ENCODE results near the gene NXPE3.

NXPE3 gene

DNA sequence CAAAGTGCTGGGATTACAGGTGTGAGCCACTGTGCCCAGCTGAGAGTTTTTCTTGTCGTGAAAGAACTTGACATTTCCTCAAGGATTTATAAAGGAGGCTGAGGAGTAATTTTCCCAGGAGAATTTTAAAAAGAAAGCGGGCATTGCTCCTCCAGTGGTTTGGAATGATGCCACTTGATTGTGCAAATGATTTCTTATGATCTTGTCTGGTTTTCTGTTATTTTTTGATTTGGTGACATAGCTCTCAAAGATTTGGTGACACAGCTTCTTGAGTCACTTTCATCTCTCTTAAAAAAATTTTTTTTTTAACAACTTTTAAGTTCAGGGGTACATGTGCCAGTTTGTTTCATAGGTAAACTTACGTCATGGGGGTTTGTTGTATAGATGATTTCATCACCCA is 45.7 kb downstream of the NXPE3 start:
- DNase-seq (ENCODE audit: low read depth in 1 of 2, low spot score in 1 of 2) = no peak
- Histone ChIP-seq H3K27ac (replicated peaks) (no peak overlapping the region), H3K27me3 (ENCODE audit: insufficient read depth, poor library complexity, severe bottlenecking) (no peaks in the 10 kb centered on the region), H3K4me3 (replicated peaks; ENCODE audit: insufficient read depth, low read length) (no peak overlapping the region)
- TF ChIP-seq SPI1 (IDR thresholded peaks at IDR 0.05; ENCODE audit: borderline replicate concordance, low read depth) = no peak
- TF ChIP-seq, protein P1, sequence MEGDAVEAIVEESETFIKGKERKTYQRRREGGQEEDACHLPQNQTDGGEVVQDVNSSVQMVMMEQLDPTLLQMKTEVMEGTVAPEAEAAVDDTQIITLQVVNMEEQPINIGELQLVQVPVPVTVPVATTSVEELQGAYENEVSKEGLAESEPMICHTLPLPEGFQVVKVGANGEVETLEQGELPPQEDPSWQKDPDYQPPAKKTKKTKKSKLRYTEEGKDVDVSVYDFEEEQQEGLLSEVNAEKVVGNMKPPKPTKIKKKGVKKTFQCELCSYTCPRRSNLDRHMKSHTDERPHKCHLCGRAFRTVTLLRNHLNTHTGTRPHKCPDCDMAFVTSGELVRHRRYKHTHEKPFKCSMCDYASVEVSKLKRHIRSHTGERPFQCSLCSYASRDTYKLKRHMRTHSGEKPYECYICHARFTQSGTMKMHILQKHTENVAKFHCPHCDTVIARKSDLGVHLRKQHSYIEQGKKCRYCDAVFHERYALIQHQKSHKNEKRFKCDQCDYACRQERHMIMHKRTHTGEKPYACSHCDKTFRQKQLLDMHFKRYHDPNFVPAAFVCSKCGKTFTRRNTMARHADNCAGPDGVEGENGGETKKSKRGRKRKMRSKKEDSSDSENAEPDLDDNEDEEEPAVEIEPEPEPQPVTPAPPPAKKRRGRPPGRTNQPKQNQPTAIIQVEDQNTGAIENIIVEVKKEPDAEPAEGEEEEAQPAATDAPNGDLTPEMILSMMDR (IDR thresholded peaks at IDR 0.05; ENCODE audit: insufficient read depth, low read length) = no peak
- TF ChIP-seq GABPA (IDR thresholded peaks at IDR 0.05; ENCODE audit: low read depth) = no peak
- no peak for TF ChIP-seq POLR2AphosphoS5 (IDR thresholded peaks at IDR 0.05; ENCODE audit: low read depth)
- TF ChIP-seq, protein P2, sequence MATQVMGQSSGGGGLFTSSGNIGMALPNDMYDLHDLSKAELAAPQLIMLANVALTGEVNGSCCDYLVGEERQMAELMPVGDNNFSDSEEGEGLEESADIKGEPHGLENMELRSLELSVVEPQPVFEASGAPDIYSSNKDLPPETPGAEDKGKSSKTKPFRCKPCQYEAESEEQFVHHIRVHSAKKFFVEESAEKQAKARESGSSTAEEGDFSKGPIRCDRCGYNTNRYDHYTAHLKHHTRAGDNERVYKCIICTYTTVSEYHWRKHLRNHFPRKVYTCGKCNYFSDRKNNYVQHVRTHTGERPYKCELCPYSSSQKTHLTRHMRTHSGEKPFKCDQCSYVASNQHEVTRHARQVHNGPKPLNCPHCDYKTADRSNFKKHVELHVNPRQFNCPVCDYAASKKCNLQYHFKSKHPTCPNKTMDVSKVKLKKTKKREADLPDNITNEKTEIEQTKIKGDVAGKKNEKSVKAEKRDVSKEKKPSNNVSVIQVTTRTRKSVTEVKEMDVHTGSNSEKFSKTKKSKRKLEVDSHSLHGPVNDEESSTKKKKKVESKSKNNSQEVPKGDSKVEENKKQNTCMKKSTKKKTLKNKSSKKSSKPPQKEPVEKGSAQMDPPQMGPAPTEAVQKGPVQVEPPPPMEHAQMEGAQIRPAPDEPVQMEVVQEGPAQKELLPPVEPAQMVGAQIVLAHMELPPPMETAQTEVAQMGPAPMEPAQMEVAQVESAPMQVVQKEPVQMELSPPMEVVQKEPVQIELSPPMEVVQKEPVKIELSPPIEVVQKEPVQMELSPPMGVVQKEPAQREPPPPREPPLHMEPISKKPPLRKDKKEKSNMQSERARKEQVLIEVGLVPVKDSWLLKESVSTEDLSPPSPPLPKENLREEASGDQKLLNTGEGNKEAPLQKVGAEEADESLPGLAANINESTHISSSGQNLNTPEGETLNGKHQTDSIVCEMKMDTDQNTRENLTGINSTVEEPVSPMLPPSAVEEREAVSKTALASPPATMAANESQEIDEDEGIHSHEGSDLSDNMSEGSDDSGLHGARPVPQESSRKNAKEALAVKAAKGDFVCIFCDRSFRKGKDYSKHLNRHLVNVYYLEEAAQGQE (IDR thresholded peaks at IDR 0.05; ENCODE audit: insufficient replicate concordance, low read depth) = no peak

DNA sequence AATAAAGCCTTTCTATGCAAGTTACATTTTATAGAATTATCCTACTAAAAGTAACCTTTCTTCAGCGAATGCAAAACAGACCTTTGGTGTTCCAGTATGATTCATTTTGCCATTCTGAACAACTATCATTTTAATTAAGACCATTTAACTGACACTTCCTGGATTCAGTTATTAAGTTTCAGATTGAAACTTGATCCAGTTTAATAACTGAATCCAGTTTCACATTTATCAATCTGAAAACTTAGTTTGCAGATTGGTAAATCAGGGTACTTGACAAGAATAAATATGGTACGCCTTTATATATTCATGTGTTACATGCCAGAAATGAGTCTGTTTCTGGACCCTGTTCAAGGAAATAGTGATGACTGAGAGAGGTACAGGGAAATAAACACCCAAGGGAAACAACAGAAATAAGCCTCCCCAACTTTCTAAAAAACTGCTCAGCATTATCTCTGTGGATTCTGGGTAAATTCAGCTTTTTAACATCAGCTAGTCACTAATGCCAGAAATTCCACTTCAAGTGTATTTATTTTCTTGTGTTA is 47.0 kb downstream of the NXPE3 start:
- no peak for TF ChIP-seq GABPA (IDR thresholded peaks at IDR 0.05; ENCODE audit: low read depth)
- no peak for TF ChIP-seq POLR2AphosphoS5 (IDR thresholded peaks at IDR 0.05; ENCODE audit: low read depth)
- no peak for TF ChIP-seq SPI1 (IDR thresholded peaks at IDR 0.05; ENCODE audit: borderline replicate concordance, low read depth)
- TF ChIP-seq, protein P1 (IDR thresholded peaks at IDR 0.05; ENCODE audit: insufficient read depth, low read length) = no peak
- TF ChIP-seq, protein P2 (IDR thresholded peaks at IDR 0.05; ENCODE audit: insufficient replicate concordance, low read depth) = no peak
- Histone ChIP-seq H3K27me3 (ENCODE audit: insufficient read depth, poor library complexity, severe bottlenecking) (no peaks in the 10 kb centered on the region), H3K27ac (replicated peaks) (no peak overlapping the region), H3K4me3 (replicated peaks; ENCODE audit: insufficient read depth, low read length) (no peak overlapping the region)
- no peak for DNase-seq (ENCODE audit: low read depth in 1 of 2, low spot score in 1 of 2)

DNA sequence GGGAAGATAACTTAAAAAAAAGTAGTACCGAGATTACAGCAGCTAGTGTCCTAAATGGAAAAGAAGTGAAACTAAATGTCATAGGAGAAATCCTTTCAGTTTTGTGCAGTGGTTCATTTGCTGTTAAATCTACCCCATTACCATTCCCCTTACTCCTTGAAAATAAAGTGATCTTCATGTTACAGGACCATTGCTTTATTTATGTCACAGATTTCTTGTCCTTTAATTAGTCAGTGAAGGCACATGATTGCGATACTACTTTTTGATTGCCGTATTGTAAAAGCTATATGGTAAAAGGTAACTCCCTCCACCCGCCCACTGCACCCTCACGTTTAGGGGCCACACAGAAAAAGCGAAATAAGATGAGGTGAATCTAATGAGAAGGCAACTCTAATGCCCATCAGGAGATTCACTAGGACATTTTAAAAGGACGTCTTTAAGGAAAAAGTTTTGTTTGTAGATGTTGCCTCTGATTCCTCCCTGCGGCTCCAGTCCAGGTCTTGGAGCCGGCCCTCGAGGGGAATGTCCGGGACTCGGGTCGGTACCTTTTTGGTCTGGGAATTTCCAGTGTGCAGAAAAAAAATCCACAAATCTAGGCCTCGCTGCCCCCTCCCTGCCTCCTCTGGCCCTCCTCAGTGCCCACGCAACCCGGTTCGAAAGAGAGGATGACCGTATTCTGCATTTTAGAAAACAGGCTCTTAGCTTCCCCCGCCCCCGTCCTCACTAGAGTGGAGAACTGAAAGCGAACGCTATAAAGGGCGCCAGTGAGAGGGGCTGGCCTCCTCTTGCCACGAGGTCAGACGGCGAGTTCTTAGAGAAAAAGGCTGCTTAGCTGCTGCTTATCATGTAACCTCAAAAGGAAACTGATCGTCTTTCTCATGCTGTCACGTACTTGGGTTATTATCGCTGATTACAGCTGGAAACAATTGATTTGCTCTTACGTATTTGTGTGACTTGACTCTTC is 48.5 kb downstream of the NXPE3 start:
- Histone ChIP-seq H3K27ac (replicated peaks) (no peak overlapping the region), H3K27me3 (ENCODE audit: insufficient read depth, poor library complexity, severe bottlenecking) (no peaks in the 10 kb centered on the region), H3K4me3 (replicated peaks; ENCODE audit: insufficient read depth, low read length) (no peak overlapping the region)
- no peak for DNase-seq (ENCODE audit: low read depth in 1 of 2, low spot score in 1 of 2)
- no peak for TF ChIP-seq POLR2AphosphoS5 (IDR thresholded peaks at IDR 0.05; ENCODE audit: low read depth)
- TF ChIP-seq, protein P1 (IDR thresholded peaks at IDR 0.05; ENCODE audit: insufficient read depth, low read length) = no peak
- TF ChIP-seq SPI1 (IDR thresholded peaks at IDR 0.05; ENCODE audit: borderline replicate concordance, low read depth) = no peak
- TF ChIP-seq, protein P2 (IDR thresholded peaks at IDR 0.05; ENCODE audit: insufficient replicate concordance, low read depth) = no peak
- no peak for TF ChIP-seq GABPA (IDR thresholded peaks at IDR 0.05; ENCODE audit: low read depth)

Measured in HL-60 (cell line).